Fibroblast of the conjunctiva (primary cell): ENCODE data around the gene CD72.

ENCODE experiments used
- DNase-seq: peaks from one replicate; pipeline ENCODE4 v3.0.0-alpha.2; 2010; ENCODE audit warnings: low read depth

The CD72 gene

DNA sequence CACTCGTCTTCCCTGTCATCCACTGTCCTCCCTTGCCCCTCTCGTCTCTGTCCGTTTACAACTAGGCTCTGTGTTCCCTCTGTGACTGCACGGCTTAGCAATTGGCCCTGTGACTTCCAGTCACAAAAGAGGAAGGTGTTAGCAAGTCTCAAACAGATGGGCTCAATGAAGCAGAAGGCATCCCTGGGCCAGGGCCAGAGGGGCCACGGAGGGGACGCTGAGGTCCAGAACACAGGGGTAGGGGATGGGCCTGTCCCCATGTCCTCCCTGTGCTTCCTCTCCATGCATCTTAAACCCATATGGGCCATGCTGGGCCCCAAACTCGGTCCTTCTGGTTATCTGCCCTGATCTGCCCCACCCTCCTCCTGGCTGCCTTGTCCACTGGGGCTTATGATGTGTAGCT lies at the start of gene CD72:
Gene CD72, minus strand, starts transcription at position 89 of the 403 bp plus-strand sequence. CDS start 110 bp downstream, outside the sequence.
- no peak for DNase-seq

DNA sequence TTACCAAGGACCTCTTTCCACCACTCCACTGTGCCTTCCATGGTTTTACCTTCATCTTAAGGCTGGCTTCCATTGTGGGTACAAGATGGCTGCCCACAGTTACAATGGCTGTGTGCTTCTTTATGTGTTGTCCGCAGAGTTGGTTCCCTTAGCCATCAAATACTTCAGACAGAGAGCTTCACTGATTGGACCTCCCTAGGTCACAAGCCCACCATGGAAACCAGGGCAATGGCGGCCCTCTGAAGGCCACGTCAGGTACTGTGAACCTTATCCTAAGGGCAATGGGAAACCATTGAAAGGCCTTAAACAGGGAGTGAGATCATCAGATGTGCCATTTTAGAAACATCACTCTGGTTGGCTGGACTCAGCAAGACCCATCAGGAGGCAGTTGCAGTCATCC lies 49.7 kb upstream of the CD72 start:
- DNase-seq: no peak

DNA sequence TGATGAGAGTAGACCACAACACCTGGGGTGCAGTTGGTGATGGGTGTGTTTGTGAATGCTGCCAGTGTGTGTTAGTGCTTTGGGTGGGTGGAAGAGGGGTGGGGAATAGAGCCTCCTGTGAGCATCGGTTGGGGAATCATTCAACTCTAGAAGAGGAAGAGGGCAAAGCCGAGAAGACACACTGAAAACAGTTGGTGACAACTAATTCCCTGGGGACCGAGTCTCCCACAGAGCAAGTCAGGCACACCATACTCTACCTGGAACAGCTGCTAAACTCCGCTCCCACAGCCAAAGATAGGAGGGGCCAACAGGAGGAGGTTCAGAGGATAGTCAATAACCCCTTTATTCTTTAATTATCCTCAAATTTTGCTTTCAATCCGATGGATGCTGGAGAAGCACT lies 48.3 kb upstream of the CD72 start:
- DNase-seq: no peak

GRCh38 chr9:35666045-35666444 lies 47.8 kb upstream of the CD72 start:
- DNase-seq: no peak

GRCh38 chr9:35665471-35665818 lies 47.2 kb upstream of the CD72 start:
- DNase-seq: no peak

- DNase-seq: no peak
Observed at GRCh38 chr9:35664531-35665470, 46.6 kb upstream of the CD72 start, which contains the start of gene ARHGEF39. Gene ARHGEF39, minus strand, starts transcription at chr9:35665195. Its CDS starts 26 bp downstream, at chr9:35665169.

GRCh38 chr9:35662437-35662836 lies 44.2 kb upstream of the CD72 start:
- DNase-seq: no peak

DNA sequence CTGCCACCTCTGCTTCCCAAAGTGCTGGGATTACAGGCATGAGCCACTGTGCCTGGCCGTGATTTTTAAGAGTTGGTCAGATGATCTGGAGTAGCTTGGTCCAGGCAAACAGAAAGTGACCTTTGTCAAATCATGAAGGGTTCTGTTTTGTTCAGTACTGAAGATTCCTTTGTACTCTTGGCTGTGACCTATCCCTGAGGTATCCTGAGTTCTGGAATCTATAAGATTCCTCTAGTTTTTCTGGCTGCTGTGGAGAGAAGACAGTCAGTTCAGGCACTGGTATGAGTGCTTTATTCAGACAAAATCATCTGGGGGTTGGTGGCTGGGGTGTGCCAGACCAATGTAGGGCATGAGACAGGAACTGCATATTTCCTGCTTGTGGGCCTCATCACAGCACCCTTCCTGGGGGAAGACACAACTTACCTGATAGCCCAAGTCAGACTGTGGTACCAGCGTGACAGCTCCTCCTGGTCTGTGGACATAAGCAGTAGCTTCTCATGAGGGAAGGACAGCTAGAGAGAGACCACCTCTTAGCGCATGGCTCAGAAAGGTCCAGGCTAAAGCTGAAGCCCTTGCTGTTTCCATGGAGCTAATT lies 43.6 kb upstream of the CD72 start:
- DNase-seq: no peak

DNA sequence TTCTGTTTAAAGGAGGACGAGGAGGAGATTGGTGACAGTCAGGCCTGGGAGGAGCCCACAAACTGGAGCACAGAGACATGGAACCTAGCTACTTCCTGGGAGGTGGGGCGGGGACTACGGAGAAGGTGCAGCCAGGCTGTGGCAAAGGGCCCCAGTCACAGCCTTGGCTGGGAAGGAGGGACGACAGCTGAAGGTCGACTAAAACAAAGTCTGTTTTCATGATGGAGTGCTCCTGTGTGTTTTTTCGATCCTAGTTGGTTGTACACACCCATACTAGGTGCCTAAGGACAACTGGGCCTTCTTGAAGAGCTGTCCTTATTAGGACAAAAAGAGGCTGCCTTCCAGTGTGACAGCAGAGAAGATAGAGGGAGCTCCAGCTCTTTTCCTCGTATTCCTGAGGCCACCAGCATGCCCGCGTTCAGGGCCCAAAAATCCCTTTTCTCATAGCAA lies 42.8 kb upstream of the CD72 start:
- no peak for DNase-seq

DNA sequence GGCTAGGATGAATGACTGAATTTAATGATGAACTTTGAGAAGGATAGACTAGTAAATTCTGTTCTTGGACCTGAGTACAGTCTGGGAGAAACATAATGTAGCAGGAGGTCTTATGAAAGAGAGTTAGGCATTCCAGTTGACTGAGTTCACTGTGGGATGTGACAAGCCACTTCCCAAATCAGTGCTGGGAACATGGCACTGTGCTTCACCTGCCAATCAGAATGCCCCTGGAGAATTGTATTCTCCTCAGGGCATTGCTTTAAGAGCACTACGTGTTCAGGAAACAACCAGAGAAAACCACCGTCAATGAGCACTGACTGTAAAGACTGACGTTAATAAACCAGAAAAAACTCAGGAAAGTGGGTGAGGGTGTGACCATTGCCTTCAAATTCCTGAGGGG lies 41.1 kb upstream of the CD72 start:
- DNase-seq: no peak

- no peak for DNase-seq
Observed at GRCh38 chr9:35658968-35659220, 40.7 kb upstream of the CD72 start.

DNA sequence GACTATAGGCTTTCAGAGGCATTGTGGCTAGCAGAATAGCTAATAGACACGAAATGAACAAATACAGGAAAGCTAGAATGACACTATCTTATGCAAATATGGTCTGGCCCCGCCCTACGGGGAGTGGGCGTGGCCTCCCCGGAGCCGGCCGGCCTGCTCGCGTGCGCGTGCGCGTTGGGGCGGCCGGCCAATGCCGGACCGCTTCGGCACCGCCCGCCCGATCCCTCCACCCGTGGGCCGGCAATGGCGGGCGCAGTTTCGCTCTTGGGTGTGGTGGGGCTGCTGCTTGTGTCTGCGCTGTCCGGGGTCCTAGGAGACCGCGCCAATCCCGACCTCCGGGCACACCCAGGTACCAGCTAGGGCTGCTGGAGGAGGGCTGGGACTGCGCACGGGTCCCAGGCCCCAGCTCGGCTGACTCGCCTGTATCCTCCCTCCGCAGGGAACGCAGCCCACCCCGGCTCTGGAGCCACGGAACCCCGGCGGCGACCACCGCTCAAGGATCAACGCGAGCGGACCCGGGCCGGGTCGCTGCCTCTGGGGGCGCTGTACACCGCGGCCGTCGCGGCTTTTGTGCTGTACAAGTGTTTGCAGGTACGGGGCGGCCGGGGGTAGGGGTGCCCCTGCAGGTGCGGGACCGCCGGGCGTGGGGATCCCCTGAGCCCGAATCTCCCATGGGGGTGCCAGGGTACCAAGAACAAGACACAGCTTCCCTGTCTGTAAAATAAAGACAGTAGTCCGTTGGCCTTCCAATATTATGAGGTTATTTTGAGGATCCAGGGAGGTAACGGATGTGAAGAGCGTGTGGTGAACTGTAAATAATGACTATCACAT lies 40.1 kb upstream of the CD72 start, which contains the start of gene CCDC107:
Gene CCDC107, plus strand, starts transcription at position 156 of the 831 bp plus-strand sequence. Its CDS starts 88 bp downstream, at position 244.
- DNase-seq: peak; percentile 75

DNA sequence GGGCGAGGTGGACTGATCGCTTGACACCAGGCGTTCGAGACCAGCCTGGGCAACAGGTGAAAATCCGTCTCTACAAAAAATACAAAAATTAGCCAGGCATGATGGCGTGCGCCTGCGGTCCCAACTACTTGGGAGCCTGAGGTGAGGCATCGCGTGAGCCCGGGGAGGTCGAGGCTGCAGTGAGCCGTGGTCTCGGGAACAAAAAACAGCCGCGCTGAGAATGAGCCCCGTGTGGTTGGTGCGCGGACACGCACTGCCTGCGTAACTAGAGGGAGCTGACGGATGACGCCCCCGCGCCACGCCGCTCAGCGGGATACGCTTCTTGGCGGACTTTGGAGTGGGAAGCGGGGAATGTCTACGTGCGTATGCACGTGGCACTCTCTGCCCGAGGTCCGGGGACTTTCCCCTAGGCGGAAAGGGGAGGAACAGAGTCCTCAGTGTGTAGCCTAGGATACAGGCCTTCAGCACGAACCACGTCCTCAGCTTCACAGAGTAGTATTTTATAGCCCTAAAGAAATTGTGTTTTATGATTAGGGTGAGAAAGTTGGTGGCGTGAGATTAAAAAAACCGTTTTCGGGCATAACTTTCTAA lies 39.4 kb upstream of the CD72 start, which contains the start of gene RMRP:
Gene RMRP, minus strand, starts transcription at position 474 of the 591 bp plus-strand sequence.
- peak; percentile 99 for DNase-seq

GRCh38 chr9:35656831-35657545 lies 38.8 kb upstream of the CD72 start:
- no peak for DNase-seq

- no peak for DNase-seq
Observed at GRCh38 chr9:35656348-35656747, 38.1 kb upstream of the CD72 start.

DNA sequence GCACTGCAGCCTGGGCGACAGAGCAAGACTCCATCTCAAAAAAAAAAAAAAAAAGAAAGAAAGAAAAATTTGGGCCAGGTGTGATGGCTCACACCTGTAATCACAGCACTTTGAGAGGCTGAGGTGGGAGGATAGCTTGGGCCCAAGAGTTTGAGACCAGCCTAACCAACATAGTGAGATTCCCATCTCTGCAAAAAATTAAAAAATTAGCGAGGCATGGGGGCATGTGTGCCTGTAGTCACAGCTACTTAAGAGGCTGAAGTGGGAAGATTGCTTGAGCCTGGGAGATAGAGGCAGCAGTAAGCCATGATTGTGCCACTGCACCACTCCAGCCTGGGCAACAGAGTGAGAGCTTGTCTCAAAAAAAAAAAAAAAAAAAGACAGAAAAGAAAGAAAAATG lies 35.4 kb upstream of the CD72 start:
- DNase-seq: no peak

GRCh38 chr9:35652829-35653209 lies 34.6 kb upstream of the CD72 start:
- no peak for DNase-seq

GRCh38 chr9:35651956-35652828 lies 34.0 kb upstream of the CD72 start:
- no peak for DNase-seq

DNA sequence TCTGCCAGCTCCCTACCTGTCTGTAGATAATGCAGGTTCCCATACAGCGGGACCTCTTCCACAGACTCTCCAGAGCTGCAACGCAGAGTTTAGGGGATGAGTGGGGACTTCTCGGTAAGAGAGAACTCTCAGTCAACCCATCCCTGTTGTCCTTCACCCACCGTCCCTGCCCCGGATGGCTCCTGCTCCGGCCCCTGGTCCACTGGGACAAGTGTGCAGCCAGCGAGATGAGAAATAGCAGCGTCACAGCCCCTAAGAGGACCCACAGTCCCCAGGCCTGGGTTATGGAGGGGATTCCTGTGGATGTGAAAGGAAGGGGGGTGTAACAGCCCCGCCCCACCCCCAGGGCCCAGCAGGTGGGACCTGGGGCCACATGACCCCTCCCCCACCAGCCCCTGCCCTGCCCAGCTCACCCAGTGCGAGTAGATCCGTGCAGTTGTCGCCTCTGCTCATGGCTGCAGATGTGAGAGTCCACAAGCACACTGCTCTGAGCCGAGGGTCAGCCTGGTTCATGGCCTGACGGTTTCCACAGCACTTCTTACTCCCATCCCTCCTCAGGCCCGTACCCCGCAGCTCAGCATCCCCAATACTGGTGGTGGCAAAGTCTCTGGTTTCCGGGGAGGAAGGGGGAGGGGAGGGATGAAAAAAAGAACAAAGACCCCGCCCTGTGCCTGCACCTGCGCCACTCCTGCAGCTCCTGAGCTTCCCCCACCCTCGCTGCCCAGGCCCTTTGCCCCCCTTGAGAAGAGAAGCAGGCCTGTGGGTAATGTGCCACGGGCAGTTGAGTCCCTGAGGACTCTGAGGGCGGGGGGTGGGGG lies 32.3 kb upstream of the CD72 start, which contains the start of gene SIT1:
Gene SIT1, minus strand, starts transcription at position 591 of the 818 bp plus-strand sequence. Its CDS starts 78 bp downstream, at position 513.
- no peak for DNase-seq
